HG02938 (cell line): ENCODE data around the gene USP44.

Experiments used
- ATAC-seq: cut with Tn5 transposase; IDR thresholded peaks from one replicate; pipeline ENCODE4 v1.9.1; 2021; ENCODE audit warnings: mild to moderate bottlenecking, moderate library complexity; ENCODE audit not compliant: unreplicated experiment

USP44 gene

DNA sequence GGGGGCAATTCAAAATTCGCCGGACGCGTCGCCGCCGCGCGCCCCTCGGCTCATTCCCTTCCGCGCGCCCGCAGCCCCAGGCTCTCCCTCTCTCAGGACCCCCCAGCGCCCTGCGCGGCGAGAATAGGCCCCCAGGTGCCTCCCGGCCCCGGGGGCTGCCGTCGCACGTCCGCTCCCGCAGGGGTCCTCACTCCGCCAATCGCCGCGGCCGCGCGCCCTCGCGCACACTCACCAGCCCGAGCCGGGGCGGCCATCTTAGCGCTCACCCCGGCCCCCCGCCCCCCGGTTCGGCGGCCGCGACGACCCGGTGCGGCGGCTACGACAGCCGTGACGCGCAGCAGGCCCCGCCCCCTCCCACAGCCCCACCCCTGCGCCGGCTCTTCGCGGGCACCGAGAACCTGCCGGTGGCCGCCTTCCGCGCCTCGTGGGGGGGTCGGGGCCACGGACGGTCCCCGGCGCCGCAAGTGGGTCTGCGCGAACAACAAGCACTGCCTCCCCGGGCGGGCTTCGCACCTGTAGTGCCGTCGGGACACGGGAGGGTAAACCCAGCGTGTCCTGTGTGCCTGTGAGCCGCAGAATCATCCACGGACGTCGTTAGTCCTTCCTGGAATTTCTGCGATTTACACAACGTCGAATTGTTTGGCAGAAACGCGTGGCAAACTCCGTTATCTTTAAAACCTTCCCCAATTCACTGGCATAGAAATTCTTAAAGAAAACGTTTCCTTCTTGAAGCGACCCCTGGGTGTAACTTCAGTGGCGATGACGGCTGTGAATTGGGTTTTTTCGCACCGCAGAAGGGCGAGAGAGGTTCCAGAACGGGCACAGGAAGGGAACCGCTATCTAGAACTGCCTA is 2.5 kb downstream of the USP44 start:
- ATAC-seq, result no peak

DNA sequence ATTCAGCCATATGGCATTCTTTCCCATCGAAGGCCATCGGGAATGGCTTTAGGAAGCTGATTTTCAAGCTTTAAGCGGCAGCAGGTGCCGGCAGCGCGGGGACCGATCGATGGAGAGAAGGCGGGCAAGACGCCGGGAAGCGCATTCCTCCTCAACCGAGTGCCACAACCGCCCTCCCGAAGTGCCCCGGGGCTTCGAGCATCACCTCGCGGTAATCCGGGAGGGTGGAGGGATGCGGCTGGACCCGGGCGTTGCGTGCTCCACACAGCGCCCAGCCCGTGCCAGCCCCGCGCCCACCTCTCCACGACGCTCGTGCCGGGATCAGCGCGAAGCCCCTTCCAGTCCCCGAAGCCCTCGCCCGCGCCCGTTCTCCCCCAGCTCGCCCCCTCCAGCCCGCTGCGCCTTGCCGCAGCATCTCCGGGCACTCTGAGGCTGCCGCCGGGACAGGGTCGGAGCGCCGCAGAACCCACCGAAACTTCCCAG is 3.2 kb downstream of the USP44 start:
- ATAC-seq, result no peak

DNA sequence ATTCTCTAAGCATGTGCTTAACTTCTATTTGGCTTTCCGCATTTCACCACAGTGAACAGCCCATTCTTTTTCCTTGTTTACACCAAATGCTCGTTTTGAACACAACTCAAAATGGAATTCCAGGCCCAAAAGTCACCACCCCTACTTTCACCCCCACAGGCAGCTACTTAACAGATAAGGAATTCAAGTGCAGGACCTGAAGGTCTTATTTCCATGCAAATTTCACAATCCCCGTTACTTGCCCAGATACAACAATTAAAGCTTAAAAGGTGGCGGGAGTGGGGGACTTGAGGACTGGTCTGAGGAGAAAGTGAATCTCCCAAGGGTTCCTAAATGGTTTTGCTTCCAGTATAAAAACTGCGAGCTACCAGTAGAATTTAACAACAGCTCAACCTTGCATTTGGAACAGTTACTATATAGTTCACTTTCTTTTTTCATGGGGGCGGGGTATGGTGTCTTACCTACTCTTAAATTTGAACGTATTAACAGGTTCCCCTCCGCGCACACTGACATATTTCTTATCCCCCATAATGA is 3.7 kb downstream of the USP44 start:
- no peak for ATAC-seq

DNA sequence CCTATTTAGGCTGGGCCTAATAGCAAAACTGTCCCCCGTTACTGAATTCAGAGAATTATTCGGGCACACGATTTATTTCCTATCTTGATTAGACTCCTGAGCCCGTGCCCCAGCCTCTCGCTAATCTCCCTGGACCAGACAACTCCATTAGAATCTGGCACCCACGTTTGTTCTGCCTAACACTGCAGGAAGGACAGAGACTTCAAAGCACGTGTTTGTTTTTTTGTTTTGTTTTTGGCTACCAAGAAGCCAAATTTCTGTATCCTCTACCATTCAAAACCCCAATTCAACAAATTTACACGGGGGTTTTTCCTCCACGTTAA is 4.8 kb downstream of the USP44 start:
- no peak for ATAC-seq

DNA sequence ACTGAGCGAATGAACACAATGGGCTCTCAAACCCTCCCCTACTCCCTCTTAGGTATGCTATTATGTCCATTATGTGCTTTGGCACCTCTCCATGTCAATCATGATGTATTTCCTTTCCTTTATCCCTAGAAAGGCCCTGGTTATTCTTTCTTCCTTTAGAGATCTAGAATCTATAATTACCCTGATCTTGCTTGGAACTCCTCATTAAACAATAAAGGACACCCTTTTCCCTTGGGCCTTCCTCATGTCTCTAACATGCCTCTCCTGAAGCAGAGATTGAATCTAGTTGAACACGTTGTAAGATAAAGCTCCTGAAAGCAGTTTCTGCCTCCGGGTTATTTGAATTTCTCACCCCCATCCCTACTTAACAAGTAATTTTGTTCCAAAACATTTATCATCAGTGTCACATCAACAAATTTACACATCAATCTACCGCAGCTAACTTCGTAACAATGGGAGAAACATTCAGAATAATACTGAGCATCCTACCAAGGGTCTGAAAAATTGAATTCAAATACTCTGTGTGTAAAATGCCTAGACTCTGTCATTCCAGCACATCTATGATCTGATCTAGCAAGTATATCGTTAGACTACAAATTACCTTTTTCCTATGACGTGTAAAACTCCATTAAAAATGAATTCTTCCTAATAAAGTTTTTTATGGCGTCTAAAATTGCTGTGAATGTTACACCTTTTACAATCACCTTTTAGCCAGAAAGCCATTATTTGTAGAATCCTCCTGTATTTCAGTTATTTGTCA is 5.4 kb downstream of the USP44 start:
- ATAC-seq, result no peak

DNA sequence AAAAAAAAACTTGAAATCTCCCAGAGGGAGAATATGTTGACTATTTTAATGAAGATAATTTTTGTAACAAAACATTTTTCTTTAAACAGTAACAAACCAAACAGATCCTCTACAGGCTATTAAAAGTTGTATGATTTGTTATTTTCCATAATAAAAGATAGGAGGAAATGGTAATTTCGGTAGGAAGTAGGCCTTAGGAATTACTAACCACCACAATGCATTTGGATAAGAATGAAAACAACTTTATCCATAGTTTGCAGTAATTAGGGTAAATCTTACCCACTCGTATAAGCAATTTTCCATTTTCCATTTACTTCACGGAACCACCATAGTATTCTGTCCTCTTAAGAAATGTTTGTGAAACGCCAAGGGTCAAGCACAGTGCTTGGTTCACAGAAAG is 6.0 kb downstream of the USP44 start:
- ATAC-seq, result no peak

DNA sequence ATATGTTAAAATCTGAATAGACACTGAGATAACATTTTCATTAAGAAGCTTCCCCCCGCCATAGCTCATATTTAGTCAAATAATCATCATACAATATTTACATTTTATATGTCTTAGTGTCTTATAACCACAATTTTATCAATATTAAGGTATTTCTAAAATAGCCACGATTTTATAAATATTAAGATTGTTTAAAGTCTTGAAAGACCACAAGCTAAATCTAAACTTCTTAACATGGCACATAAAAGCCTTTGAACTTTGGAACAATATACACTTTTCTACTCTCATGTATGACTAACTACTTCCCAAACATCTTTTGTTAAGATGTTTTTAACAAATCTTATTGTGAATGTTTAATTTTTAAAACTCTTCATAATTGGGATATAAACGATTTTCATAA is 6.5 kb downstream of the USP44 start:
- ATAC-seq, result no peak

DNA sequence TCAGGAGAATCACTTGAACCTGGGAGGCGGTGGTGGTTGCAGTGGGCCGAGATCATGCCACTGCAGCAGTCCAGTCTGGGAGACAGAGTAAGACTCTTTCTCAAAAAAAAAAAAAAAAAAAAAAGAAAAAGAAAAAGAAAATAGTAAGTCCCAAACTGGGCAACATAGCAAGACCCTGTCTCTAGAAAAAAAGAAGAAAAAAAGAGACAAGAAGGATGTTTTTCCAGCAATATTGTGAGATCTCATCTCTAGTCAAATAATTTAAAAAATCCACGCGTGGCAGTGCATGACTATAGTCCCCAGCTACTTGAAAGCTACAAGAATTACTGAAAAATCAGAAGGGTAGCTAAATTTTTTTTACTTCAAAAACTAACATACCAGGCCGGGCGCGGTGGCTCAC is 8.0 kb downstream of the USP44 start:
- no peak for ATAC-seq

DNA sequence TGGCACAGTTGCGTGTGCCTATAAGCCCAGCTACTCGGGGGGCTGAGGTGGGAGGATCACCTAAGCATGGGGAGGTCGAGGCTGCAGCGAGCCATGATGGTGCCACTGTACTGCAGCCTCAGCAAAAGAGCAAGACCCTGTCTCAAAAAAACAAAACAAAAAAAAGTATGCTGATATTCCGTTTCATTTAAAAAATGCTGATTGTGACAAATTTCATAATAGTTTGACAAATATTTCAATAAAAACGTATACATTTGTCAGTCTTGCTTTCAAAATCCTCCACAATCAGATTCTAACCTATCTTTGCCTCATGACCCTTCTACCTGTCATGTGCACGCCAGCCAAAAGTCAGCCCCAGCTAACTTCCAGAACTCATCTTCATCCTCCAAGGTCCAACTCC is 9.8 kb downstream of the USP44 start:
- ATAC-seq, result no peak

DNA sequence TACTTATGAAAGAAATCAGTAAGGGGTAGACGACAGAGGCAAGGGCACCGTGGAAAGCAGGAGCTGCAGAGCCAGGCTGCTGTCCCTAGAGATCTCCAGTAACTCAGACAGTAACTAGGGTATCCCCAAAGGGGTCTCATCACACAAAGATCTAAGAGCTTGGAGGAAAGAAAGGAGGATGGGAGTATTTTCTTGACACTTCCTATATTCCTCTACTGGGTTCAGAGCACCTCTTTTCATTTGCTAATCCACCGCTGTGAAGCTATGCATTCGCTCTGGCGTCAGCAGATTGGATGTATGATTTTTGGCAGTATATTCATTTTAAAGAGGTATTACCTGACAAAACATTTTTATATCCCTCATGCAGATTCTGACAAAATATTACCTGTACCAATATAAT is 12.6 kb downstream of the USP44 start:
- no peak for ATAC-seq

DNA sequence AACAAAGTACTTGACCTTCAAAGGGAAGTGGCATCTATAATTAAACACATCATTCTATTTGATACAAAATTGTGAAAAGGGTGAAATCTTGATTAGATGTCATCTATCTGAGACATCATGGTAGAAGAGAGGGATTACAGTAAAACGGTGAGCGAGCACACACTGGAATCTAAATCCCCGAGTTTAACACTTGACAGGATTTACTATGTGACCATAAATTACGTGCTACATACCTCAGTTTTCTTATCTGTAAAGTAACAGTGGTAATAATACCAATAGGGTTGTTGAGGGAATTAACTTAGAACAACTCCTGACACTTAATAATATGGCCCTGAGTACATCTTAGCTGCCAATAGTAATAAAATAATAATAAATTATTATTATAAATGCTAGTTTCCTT is 13.3 kb downstream of the USP44 start:
- ATAC-seq, result no peak

DNA sequence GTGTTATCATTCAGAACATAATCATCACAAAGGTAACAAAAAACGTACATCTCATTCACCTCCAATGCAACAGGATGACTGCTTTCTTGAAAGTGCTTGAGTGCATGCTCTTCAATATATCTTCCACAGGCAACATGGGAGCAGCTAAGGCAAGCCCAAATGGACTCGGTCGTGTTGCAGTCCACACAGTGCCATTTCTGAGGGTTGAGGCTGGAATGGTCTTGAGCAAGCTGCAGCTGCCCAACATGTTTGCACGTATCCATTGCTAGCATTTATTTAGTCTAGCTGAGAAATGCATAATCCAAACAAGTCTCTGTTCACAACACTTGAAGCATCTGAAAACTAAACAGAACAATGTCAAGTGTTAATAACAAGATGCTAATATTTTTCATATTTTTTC is 17.3 kb downstream of the USP44 start:
- ATAC-seq, result no peak

DNA sequence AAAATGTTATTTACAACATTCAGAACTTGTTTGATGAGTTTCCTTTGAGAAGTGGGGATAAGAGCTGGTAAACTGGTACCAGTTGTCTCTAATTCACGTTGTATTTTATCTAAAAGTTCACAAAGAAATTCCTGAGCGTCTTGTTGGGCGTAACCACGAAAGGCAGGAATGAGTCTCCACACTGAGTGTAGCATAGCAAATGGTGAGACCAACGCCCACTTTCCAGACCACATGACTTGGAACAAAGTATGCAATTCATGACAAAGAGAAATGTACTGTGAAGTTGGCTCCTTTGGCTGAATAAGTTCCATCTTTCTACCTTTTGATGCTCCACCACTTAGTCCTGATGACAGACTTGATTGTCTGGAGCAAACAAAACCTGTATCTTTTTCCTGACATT is 18.4 kb downstream of the USP44 start:
- no peak for ATAC-seq

DNA sequence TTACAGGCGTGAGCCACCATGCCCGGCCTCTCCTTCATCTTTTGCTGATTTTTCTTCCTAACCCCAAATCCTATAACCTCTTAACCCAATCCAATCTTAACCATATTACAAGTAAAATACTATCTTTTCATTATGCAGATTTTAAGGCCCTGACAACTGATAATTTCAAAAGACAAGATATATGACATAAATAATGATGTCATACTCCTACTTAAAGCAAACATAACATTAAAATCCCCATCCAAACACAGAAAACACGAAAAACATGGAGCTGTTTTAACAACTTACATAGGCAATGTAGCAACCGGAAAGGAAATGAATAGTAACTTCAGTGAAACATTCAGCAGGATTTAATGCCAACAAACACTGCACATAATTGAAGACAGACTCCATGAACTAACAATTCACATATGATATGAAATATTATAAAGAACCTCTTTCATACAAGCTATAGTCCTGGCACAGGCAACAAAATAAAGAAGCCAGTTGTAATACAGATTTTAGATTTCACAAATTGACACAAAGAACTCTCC is 21.5 kb downstream of the USP44 start:
- ATAC-seq, result no peak

DNA sequence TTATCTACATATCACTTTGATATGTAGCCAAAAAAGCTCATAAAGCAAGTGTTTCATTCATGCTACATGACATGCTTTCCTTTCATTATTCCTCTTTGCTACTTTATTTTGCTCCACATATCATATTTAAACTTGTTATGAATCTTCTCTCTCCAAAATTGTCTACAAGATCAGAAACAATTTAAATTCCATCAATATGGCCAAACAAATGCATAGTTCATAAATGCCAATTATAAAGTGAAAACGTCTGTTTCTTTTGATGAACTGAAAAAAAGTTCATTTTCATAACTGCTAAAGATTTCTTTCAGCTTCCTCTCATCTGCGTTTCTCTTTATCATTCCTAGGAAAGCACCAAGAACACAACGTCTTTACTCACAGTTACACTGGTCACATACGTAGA is 22.8 kb downstream of the USP44 start:
- ATAC-seq, result no peak

DNA sequence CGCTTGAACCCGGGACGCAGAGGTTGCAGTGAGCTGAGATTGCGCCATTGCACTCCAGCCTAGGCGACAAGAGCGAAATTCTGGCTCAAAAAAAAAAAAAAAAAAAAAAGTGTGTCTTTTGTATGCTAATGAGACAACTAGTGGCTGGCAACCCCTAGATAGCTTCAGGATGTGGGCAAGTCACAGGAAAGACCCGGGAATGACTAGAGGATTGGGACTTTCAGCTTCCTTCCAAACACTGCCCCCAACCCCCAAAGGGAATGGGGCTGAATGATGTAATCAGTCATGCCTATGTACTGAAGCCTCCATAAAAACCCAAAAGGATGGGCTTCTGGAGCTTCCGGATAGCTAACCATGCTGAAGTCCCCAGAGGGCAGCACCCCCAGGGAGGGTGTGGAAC is 28.6 kb downstream of the USP44 start:
- ATAC-seq, result no peak

DNA sequence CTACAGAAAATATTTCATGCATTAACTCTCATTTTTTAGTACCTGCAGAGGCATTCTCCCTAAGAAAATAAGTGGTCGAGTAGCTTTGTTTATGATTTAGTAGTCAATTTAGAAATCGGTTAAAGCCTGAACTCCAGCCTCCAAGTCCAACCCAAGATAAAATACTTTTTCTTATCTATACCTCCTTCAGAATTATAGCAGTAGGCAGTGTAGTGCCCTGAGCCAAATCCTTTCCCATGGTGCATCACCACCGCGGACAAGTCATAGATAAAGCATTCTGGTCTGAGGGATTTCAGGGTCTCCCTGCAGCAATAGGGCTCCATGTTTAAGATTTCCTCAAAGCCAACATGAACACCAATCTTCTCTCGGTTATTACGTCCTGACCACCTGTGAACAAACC is 30.5 kb downstream of the USP44 start:
- ATAC-seq, result no peak

DNA sequence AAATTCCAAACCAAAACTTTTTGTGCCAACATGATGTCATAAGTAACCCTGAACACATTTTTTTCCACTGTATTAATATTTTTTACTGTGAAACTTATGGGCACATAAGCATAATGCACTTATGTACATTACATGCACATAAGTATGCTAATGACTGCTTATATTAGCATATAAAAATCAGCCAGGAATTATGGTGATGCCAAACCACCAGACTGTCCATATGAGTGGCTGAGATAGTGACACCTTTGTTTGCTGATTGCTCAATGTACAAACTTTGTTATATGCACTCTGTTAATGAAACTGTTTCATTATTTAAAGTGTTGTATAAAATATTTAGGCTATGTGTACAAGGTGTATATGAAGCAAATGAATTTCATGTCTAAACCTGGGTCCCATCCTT is 32.3 kb downstream of the USP44 start:
- ATAC-seq, result no peak

DNA sequence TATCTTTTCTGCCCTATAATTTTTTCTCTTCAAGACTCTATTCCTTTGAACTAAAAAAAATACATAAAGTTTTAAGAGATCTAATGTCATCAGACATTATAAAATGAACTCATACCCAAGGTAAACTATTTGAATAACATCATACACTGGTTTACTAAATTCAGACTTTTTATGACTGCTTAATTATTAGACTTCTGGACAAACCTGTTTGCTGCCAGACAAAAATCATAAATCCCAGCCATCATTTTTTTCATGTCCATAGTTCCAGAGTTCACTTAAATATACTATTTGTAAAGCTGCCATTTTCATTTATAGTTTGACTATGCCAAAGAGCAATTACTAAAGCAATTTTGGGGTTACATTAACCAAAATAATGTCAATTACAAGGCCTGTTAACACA is 34.0 kb downstream of the USP44 start:
- no peak for ATAC-seq

DNA sequence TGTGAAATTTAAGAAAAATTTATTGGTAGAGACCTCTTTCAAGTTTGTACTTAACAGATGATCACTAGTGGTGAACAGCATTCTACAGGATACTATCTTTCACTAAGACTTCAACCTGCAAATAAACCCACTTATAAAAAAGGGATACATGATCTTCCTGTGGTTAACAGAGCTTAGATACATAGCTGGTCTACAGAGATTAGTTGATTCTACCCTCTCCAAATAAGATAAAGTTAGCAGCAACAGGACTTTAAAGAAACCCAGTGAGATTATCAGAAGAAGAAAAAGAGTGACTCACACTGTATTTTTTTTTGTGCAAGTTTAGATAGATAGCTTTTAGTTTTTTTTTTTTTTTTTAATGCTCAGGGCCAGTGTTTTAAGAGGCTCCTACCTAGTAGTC is 34.5 kb downstream of the USP44 start:
- no peak for ATAC-seq

DNA sequence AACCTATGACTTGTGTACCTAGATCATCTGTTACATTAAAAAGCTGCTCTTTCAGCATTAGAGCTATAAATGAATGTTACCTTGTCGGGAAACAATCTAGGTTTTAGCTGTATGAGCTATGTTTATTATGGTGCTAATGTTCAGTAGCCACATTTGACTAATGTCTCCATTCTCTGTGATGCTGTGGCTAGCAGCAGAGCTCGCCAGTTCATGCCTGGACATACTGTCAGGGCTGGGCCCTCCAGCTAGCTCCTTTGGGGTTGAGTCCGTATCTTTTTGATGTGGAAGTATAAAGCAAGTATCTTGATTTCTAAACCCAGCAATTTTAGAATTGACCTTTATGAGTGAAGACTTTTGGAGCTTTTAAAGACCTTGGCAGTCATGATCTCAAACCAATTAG is 36.1 kb downstream of the USP44 start:
- no peak for ATAC-seq

DNA sequence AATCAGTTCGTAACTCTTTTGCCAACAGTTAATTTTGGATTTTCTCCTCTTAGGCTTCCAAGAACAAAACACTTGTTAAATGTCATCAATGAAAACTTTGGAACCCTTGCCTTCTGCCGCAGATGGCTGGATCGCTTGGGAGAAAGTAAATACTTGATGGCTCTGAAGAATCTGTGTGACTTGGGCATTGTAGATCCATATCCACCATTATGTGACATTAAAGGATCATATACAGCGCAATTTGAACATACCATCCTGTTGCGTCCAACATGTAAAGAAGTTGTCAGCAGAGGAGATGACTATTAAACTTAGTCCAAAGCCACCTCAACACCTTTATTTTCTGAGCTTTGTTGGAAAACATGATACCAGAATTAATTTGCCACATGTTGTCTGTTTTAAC is 37.7 kb downstream of the USP44 start:
- ATAC-seq, result no peak
